ENCODE data around the gene OXT.
"Not testable (repeated sequence)": the region's sequence is repeated elsewhere in the genome, so short reads cannot be mapped to it uniquely, and the experiment has no call there.

The OXT gene

DNA sequence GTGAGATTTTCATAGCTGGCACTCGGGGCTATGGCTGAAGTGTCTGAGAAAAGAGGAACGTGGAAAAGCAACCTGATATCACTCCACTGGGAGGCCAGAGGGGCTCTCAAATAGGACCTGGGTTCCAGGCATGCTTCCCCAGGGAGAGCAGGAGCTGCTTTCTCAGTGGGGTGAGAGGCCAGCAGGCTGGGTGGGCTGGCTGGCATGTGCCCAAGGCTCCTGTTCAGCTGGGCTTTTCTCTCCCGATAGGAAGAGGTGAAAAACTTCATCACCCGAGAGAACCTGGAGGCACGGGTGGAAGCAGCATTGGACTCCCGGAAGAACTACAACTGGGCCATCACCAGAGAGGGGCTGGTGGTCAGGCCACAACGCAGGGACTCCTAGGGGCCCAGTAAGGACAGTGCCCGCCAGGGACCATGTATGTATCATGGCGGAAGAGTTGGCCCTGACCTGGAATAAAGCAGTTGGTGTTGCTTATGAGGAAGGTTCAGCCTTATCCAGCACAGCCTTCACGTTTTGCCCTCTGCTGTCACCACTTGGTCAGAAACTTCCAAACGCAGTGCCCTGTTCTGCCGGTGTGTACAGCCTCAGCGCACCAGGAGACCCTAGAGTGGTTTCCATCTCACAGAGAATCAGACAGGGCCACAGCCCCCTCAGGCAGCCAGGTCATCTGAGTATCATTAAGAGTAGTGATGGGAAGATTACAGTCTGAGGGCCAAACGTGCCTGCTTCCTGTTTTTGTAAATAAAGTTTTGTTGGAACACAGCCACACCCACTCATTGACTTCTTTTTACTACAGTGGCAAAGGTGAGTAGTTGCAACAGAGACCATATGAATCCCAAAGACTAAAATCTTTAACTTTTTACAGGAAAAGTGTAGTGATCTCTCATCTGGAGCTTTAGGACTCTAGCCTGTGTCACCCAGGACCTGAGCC is 23.7 kb upstream of the OXT start:
- no peak for DNase-seq (ENCODE audit: low read depth in 2 of 2)

DNA sequence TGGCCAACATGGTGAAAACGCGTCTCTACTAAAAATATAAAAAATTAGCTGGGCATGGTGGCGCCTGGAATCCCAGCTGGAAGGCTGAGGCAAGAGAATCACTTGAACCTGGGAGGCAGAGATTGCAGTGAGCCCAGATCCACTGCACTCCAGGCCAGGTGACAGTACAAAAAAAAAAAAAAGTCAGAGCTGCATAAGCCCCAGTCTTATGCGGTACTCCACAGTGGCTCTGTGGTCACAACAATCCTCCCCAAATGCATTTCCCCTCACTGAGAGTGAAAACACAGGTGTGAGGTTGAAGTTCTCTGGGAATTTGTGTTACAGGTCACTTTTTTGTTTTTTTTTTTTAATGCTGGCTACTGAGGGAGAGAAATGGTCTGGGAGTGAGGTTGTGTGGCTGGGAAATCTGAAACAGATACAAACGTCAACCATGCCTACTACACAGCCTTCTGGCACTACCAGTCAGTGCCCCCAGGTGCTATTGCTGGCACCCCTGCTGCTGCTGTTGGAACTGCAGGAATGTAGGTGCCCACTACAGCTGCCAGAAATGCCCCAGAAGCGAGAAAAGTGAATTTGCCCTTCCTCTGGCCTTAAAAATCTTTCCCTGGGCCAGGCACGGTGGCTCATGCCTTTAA is 19.9 kb upstream of the OXT start:
- DNase-seq (ENCODE audit: low read depth in 2 of 2) = no peak

DNA sequence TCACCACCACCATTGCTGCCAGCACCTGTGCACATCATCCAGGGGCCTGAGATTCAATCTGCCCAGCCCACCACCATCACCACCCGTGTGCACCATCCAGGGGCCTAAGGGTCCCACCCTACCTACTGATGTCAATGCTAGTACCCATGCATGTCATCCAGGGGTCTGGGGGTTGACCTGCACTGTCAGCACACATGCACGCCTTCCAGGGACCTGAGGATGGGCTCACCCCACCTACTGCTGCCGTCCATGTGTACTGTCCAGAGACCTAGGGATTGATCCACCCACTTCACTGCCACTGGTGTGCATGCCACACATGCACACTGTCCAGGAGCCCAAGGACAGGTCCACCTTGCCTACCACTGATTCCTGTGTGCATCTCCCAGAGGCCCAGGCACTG is 11.9 kb upstream of the OXT start:
- no peak for DNase-seq (ENCODE audit: low read depth in 2 of 2)

- not testable (repeated sequence) for DNase-seq (ENCODE audit: low read depth in 2 of 2)
Observed at GRCh38 chr20:3064119-3064518, 7.3 kb upstream of the OXT start.

DNA sequence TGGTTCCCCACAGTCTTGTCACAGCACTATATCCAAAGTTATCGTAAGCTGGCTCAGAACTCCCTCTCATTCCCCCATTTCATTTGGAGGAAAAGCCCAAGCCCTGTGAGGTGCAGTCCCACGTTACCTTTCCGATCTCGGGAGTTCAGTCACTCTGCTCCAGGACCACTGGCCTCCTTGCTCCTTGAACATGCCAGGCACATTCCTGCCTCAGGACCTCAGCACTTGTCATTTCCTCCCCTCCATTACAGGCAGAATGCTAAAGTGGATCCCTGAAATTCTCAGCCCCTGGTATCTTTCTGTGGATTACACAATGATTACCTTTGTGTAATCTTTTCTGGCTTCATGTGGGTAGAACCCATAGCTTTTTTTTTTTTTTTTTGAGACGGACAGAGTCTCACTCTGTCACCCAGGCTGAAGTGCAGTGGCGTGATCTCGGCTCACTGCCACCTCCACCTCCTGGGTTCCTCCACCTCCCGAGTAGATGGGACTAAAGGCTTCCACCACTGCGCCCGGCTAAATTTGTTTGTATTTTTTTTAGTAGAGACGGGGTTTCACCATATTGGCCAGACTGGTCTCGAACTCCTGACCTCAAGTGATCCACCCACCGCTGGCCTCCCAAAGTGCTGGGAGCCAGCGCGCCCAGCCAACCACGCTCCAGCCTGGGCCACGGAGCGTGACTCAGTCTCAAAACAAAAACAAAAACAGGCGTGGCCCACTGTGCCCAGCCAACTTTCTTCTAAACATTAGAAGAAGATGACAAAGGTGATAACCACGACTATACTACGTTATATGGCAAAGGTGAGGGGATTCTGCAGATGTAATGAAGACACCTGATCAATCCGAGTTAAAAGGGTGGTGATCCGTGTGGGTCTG is 4.0 kb upstream of the OXT start:
- no peak for DNase-seq (ENCODE audit: low read depth in 2 of 2)

GRCh38 chr20:3068075-3068474 is 3.3 kb upstream of the OXT start:
- DNase-seq (ENCODE audit: low read depth in 2 of 2) = no peak

DNA sequence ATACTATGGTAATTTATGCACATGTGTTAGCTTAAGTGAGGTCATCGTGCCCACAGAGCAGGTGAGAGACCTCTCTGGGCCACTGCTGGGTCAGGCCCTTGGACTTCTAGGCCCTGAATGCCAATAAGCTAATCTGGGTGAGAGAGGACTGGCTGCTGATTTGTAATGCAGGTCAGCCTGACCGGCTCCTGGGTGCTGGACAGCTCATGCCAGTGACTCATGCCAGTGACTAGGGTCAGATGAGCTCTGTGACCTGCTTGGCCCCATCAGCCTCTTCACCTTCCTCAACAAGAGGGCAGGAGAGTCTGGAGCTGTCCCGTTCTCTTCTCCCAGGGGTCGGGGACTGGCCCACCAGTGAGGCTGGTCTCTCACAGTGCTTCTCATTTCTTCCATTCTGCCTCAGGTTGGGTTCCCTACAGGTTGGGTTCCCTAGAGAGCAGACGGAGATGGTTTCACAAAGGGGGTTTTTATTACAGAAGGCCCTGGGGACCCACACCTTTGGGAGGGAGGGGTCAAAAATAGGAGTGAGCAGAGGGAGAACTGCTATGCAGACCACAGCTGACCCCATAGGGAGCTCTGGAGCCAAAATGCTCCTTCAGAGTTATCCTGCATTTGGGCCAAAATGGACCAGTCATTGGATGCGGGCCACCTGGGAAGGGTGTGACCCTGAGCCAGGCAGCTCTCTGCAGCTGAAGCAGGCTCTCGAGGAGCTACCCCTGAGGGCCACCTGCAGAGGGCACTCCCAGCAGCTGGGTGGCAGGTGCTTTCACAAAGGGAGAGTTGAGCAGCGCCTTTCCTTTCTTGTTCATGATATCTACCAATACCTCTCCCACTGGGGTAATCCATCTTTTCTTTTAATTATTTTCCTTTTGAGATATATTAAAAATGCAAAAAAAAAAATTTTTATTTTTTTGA is 2.2 kb upstream of the OXT start:
- DNase-seq (ENCODE audit: low read depth in 2 of 2) = no peak

- DNase-seq (ENCODE audit: low read depth in 2 of 2) = no peak
Observed at GRCh38 chr20:3070725-3071124, 695 bp upstream of the OXT start.

DNA sequence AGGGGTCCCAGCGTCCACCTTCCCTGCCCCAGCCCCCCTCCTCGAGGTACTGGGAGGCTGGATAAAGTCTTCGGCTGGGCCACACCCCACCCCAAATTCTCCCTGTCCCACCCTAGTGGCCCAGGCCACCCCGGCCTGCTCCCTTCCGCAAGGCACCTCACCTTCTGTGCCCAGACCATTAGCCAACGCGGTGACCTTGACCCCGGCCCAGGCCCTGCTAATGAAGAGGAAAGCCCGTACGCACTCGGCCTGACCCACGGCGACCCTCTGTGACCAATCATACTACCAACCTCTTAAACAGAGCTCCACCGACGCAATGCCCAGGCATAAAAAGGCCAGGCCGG is 182 bp upstream of the OXT start:
- no peak for DNase-seq (ENCODE audit: low read depth in 2 of 2)

- no peak for DNase-seq (ENCODE audit: low read depth in 2 of 2)
Observed at GRCh38 chr20:3072530-3073250, 1.3 kb downstream of the OXT start.

DNA sequence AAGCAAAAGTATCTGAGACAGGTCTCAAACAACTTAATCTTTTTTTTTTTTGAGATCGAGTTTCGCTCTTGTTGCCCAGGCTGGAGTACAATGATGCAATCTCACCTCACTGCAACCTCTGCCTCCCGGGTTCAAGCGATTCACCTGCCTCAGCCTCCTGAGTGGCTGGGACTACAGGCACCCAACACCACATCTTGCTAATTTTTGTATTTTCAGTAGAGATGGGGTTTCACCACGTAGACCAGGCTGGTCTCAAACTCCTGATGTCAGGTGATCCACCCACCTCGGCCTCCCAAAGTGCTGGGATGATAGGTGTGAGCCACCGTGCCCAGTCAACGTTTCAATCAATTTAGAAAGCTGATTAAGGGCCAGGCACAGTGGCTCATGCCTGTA is 1.8 kb downstream of the OXT start:
- not testable (repeated sequence) for DNase-seq (ENCODE audit: low read depth in 2 of 2)

GRCh38 chr20:3074812-3075211 is 3.4 kb downstream of the OXT start:
- no peak for DNase-seq (ENCODE audit: low read depth in 2 of 2)

GRCh38 chr20:3075315-3075714 is 3.9 kb downstream of the OXT start:
- not testable (repeated sequence) for DNase-seq (ENCODE audit: low read depth in 2 of 2)

- no peak for DNase-seq (ENCODE audit: low read depth in 2 of 2)
Observed at GRCh38 chr20:3077618-3078134, 6.3 kb downstream of the OXT start.

- no peak for DNase-seq (ENCODE audit: low read depth in 2 of 2)
Observed at GRCh38 chr20:3080939-3081388, 9.5 kb downstream of the OXT start.

GRCh38 chr20:3081641-3082040 is 10.2 kb downstream of the OXT start:
- DNase-seq (ENCODE audit: low read depth in 2 of 2) = no peak

GRCh38 chr20:3082306-3082951 is 11.0 kb downstream of the OXT start:
- DNase-seq (ENCODE audit: low read depth in 2 of 2) = no peak

DNA sequence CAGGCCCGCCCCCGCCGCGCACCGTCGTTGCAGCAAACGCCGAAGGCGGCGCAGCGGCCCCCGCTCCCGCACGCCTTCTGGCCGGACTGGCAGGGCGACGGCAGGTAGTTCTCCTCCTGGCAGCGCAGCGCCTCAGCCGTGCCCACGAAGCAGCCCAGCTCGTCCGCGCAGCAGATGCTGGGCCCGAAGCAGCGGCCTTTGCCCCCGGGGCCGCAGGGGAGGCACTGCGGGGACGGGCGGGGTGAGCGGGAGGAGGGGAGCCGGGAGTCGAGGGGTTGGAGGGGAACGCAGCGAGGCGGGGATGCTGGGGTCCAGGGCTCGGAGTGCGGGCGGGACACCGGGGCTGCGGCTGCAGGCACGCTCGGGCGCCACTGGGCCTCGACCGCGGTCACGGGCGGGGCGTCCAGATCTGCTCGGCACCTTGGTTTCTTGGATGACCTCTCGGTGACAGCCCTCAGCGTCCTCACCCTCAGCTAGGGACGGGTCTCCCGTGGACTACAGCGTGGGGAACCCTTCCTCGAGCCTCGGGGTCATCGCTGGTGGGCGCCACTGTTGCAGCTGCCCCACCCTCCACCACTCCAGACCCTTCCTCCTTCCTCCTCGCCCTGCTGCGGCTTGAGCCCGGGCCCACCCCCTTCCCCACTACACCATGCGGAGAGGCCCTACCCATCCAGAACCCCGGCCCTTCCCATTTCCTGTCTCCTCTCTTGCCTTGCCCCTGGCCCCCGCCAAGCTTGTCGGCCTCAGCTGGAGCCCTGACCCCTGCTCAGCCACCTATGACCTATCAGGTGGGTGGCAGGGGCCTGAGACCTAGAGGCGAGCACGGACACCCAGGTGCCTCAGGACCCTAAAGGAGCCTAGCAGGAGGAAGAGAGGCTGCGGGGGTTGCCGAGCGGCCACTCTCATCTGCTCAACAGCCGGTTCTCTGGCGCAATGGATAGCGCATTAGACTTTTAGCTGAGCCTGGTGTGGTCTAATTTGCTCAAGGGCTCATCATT is 11.8 kb downstream of the OXT start:
- no peak for DNase-seq (ENCODE audit: low read depth in 2 of 2)
